Caco-2 (cell line): ENCODE data around the gene ABI3BP. TPM values are rescaled to one million over a fixed set of nuclear protein-coding genes. Genes with fewer than 3 reads are reported as not detected.

Experiments used
- BruUV-seq: library from RNA; stranded (reverse); fragments of 400-500 nt; replicated peaks from 2 replicates; lab custom pipeline; 2021; lab: Mats Ljungman, UMichigan
- CTCF ChIA-PET: fragments of 300-600 bp; sonication (Branson Sonifier 250); formaldehyde crosslinking; loops from one replicate; lab custom pipeline; 2022; ENCODE audit warnings: antibody characterized with exemption; lab: Charles Lee
- POLR2A ChIA-PET: fragments of 300-600 bp; sonication (Branson Sonifier 250); formaldehyde crosslinking; loops from one replicate; lab custom pipeline; 2022; ENCODE audit warnings: antibody characterized with exemption; lab: Charles Lee
- DNase-seq, 2 experiments: peaks; one replicate each; pipeline versions ENCODE4 v3.0.0 to v3.0.0-alpha.2; 2020 to 2022
- H3K27me3 ChIP-seq: replicated peaks from 2 replicates; pipeline ENCODE4 v1.6.0; 2011; ENCODE audit warnings: low read length; ENCODE audit not compliant: control insufficient read depth, insufficient read depth
- H3K36me3 ChIP-seq: 2 replicates; pipeline ENCODE4 v1.5.1; 2011; ENCODE audit warnings: low read length; ENCODE audit not compliant: control insufficient read depth, insufficient read depth
- H3K4me1 ChIP-seq: fragments of 250-450 bp; sonication (Bioruptor Pico); 2 replicates; pipeline ENCODE4 v1.5.1; 2020; ENCODE audit warnings: mild to moderate bottlenecking
- H3K4me3 ChIP-seq: 2 replicates; pipeline ENCODE4 v1.5.1; 2011; ENCODE audit warnings: low read depth, mild to moderate bottlenecking, control low read depth, low read length
- H3K9me3 ChIP-seq: fragments of 250-450 bp; sonication (Bioruptor Pico); 2 replicates; pipeline ENCODE4 v1.5.1; 2020; ENCODE audit warnings: mild to moderate bottlenecking, moderate library complexity
- H3K27ac Mint-ChIP-seq: one replicate; pipeline ENCODE4 v1.8.0; 2022; ENCODE audit warnings: mixed read lengths; ENCODE audit not compliant: unreplicated experiment
- H3K27me3 Mint-ChIP-seq: one replicate; pipeline ENCODE4 v1.8.0; 2022; ENCODE audit warnings: mixed read lengths; ENCODE audit not compliant: insufficient read depth, unreplicated experiment
- H3K36me3 Mint-ChIP-seq: one replicate; pipeline ENCODE4 v1.8.0; 2022; ENCODE audit warnings: mild to moderate bottlenecking, mixed read lengths; ENCODE audit not compliant: insufficient read depth, unreplicated experiment
- H3K4me1 Mint-ChIP-seq: one replicate; pipeline ENCODE4 v1.8.0; 2022; ENCODE audit warnings: low read depth, mixed read lengths; ENCODE audit not compliant: unreplicated experiment
- H3K4me3 Mint-ChIP-seq: one replicate; pipeline ENCODE4 v1.8.0; 2022; ENCODE audit warnings: mild to moderate bottlenecking, moderate library complexity, mixed read lengths; ENCODE audit not compliant: unreplicated experiment
- H3K9me3 Mint-ChIP-seq: one replicate; pipeline ENCODE4 v1.8.0; 2022; ENCODE audit warnings: mixed read lengths; ENCODE audit not compliant: unreplicated experiment
- intact Hi-C: fragments of 100-400 bp; cut with micrococcal nuclease; formaldehyde crosslinking; loops from one replicate; pipeline ENCODE4 v1.10.0; 2022; ENCODE audit not compliant: unreplicated experiment
- total RNA-seq: library from RNA; stranded (reverse); gene quantifications from 2 replicates; pipeline ENCODE4 v1.2.3, GENCODE V29; 2022
- TF ChIP-seq, protein P1 (sequence below), 2 experiments: fragments of 200-600 bp in 1 of 2; IDR thresholded peaks; 1 replicate in 1 of 2; 2 replicates in 1 of 2; pipeline versions ENCODE4 v1.5.1 to v1.8.0; 2011 to 2022; ENCODE audit warnings: antibody characterized with exemption in 1 of 2, control low read depth in 1 of 2, inconsistent platforms in 1 of 2, low read depth in 1 of 2, low read length in 1 of 2, mild to moderate bottlenecking in 1 of 2, moderate library complexity in 1 of 2; ENCODE audit not compliant: insufficient read depth in 1 of 2, severe bottlenecking in 1 of 2, unreplicated experiment in 1 of 2

ABI3BP gene
- total RNA-seq, 1 experiment from 2014 or later = not detected

DNA sequence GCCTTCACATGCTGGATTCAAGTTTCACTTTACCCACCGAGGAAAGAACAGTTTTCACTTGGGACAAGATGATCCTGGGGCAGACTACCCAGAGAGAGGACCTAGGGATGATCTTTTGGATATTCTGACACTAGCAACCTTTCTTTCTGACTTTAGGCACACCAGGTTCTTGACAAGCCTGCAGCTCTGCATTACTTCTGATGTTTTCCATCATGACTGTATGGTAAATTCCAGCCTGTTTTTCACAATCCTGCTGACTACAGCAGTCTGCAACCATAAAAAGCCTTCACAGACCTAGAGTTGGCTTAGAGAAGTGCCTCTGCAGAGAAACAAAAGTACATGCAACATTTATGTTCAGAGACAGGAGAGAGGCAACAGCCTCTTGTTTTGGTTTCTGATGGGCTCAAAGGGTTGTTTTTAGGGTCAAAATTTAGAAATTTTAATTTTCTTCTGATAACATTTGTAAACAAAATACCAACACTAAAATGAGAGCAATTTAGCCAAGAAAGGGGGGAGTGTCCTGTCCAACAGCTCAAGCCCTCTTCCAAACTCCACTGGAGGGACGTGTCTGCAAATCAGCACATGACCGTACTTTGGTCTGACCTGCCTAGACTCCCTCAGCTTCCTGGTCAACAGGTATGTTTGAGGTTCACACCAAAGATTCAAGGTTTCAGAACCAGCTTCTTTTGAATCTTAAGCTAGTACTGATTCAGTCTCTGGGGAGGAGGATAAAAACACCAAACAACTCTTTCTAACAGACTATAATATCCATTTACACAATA, 799 bp downstream of the ABI3BP start:
- BruUV-seq = no TSS peak
- no peak overlapping the region for H3K4me3 Mint-ChIP-seq
- intact Hi-C loops = no loop called here
- ChIA-PET CTCF (no interaction called here), POLR2A (no interaction called here)
- H3K4me1 ChIP-seq = no peaks in the 10 kb centered on the region
- TF ChIP-seq, protein P1, sequence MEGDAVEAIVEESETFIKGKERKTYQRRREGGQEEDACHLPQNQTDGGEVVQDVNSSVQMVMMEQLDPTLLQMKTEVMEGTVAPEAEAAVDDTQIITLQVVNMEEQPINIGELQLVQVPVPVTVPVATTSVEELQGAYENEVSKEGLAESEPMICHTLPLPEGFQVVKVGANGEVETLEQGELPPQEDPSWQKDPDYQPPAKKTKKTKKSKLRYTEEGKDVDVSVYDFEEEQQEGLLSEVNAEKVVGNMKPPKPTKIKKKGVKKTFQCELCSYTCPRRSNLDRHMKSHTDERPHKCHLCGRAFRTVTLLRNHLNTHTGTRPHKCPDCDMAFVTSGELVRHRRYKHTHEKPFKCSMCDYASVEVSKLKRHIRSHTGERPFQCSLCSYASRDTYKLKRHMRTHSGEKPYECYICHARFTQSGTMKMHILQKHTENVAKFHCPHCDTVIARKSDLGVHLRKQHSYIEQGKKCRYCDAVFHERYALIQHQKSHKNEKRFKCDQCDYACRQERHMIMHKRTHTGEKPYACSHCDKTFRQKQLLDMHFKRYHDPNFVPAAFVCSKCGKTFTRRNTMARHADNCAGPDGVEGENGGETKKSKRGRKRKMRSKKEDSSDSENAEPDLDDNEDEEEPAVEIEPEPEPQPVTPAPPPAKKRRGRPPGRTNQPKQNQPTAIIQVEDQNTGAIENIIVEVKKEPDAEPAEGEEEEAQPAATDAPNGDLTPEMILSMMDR (IDR thresholded peaks at IDR 0.05; ENCODE audit: insufficient read depth in 1 of 2, low read depth in 1 of 2, low read length in 1 of 2, severe bottlenecking in 1 of 2, unreplicated experiment in 1 of 2) = no peak
- no peaks in the 10 kb centered on the region for H3K36me3 ChIP-seq
- H3K4me1 Mint-ChIP-seq = no peaks in the 10 kb centered on the region
- H3K4me3 ChIP-seq = no peak overlapping the region
- H3K27me3 Mint-ChIP-seq = no peaks in the 10 kb centered on the region
- no peaks in the 10 kb centered on the region for H3K9me3 Mint-ChIP-seq
- no peak overlapping the region for H3K27ac Mint-ChIP-seq
- no peaks in the 10 kb centered on the region for H3K27me3 ChIP-seq
- peak in 1 of 2 experiments; percentile 7 for DNase-seq
- H3K9me3 ChIP-seq = no peaks in the 10 kb centered on the region
- H3K36me3 Mint-ChIP-seq = no peaks in the 10 kb centered on the region

DNA sequence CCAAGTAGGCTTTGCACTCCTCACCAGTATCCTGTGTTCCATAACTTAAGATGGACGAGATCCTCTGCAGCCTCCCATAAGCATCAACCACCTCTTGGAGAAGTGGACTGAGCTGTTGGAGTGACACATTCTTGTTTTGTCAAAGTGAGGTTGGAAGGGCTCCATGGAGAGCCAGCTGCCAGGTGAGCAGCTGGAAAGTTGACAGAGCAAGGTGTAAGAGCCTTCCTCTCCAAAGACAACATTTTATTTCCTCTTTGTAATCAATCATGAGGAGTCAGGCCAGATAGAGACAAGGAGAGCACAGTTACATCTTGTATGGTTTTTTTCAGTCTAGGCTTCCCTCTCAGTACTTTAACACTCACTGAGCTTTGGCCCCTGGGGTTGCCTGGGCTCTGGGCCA, 5.1 kb downstream of the ABI3BP start:
- Mint-ChIP-seq H3K27ac (no peak overlapping the region), H3K4me1 (no peaks in the 10 kb centered on the region), H3K4me3 (no peak overlapping the region), H3K9me3 (no peaks in the 10 kb centered on the region), H3K36me3 (no peaks in the 10 kb centered on the region), H3K27me3 (no peaks in the 10 kb centered on the region)
- intact Hi-C loops = no loop called here
- TF ChIP-seq, protein P1 (IDR thresholded peaks at IDR 0.05; ENCODE audit: insufficient read depth in 1 of 2, low read depth in 1 of 2, low read length in 1 of 2, severe bottlenecking in 1 of 2, unreplicated experiment in 1 of 2) = no peak
- DNase-seq = no peak
- ChIA-PET POLR2A (no interaction called here), CTCF (no interaction called here)
- no TSS peak for BruUV-seq
- H3K9me3 ChIP-seq = no peaks in the 10 kb centered on the region
- H3K4me3 ChIP-seq = no peak overlapping the region
- H3K4me1 ChIP-seq = no peaks in the 10 kb centered on the region
- H3K36me3 ChIP-seq = no peaks in the 10 kb centered on the region
- H3K27me3 ChIP-seq = no peaks in the 10 kb centered on the region

DNA sequence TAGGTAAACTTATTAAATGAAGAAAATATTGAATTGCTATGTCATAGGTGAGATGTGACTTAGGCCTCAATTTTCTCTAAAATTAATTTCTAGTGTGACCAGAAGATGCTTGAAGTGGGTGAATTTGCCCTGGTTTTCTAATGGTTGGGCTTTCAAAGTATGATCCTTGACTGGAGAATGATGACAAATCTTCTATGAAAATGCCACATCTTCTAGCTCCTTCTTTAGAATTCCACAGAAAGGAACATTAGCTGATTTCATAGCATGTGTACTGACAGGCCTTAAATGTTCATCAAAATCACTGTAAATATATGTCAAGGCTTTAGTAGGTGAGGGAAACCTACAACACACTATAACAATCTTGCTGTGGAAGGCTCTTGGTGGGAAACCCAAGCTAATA, 8.9 kb downstream of the ABI3BP start:
- no peaks in the 10 kb centered on the region for H3K36me3 Mint-ChIP-seq
- POLR2A ChIA-PET = no interaction called here
- no peaks in the 10 kb centered on the region for H3K9me3 ChIP-seq
- no peaks in the 10 kb centered on the region for H3K36me3 ChIP-seq
- no peaks in the 10 kb centered on the region for H3K27me3 ChIP-seq
- H3K4me1 Mint-ChIP-seq = no peaks in the 10 kb centered on the region
- no peak overlapping the region for H3K4me3 ChIP-seq
- no peak for DNase-seq
- no TSS peak for BruUV-seq
- H3K9me3 Mint-ChIP-seq = no peaks in the 10 kb centered on the region
- peaks cover 3% of the 10 kb centered on the region for H3K27me3 Mint-ChIP-seq
- intact Hi-C loops = no loop called here
- TF ChIP-seq, protein P1 (IDR thresholded peaks at IDR 0.05; ENCODE audit: insufficient read depth in 1 of 2, low read depth in 1 of 2, low read length in 1 of 2, severe bottlenecking in 1 of 2, unreplicated experiment in 1 of 2) = no peak
- CTCF ChIA-PET = no interaction called here
- H3K4me1 ChIP-seq = no peaks in the 10 kb centered on the region
- H3K27ac Mint-ChIP-seq = no peak overlapping the region
- H3K4me3 Mint-ChIP-seq = no peak overlapping the region
